ENCODE measurements around the gene PTPRN2. TPM values are rescaled to one million over a fixed set of nuclear protein-coding genes. Genes with fewer than 3 reads are reported as not detected.

The PTPRN2 gene
- total RNA-seq, 1 experiment from 2014 or later: 0.11 TPM

DNA sequence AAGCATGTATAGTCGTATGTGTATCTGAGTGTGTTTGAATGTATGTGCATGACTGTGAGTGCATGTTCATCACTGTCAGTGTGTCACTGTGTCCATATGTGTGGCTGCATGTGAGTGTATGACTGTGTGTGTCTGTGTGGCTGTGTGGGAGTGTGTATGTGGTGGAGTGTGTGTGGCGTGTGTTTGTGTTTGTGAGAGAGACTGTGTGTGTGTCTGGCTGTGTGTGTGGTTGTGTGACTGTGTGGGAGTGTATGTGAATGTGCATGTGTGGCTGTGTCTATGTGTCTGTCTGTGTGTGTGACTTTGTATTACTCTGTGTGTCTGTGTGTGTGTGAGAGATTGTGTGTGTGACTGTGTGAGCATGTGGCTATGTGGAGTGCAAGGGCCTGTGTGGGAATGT, 748.4 kb downstream of the PTPRN2 start:
- intact Hi-C loops (cut with micrococcal nuclease; ENCODE audit: unreplicated experiment): no loop called here
- no peak for TF ChIP-seq EZH2 (IDR thresholded peaks at IDR 0.05; ENCODE audit: borderline replicate concordance, low read depth, low read length, poor library complexity, severe bottlenecking)
- Histone ChIP-seq H3K9me3 (ENCODE audit: low read depth, low read length, poor library complexity, severe bottlenecking) (peaks cover 18% of the 10 kb centered on the region), H3K27me3 (replicated peaks; ENCODE audit: insufficient read depth, low read depth, low read length, poor library complexity) (peaks cover 26% of the 10 kb centered on the region), H3K36me3 (ENCODE audit: insufficient read depth, low read length, poor library complexity, severe bottlenecking) (no peaks in the 10 kb centered on the region), H3K27ac (ENCODE audit: low read depth, low read length, poor library complexity, severe bottlenecking) (no peak overlapping the region), H3K4me1 (ENCODE audit: insufficient read depth, low read length, poor library complexity, severe bottlenecking) (no peaks in the 10 kb centered on the region), H3K4me3 (ENCODE audit: low read depth, low read length, poor library complexity, severe bottlenecking) (no peak overlapping the region)
- CTCF ChIA-PET: no interaction called here
- DNase-seq (ENCODE audit: low spot score): no peak
- POLR2A ChIA-PET (ENCODE audit: low non-redundant PET): no interaction called here
- BruUV-seq (replicated peaks): no TSS peak

DNA sequence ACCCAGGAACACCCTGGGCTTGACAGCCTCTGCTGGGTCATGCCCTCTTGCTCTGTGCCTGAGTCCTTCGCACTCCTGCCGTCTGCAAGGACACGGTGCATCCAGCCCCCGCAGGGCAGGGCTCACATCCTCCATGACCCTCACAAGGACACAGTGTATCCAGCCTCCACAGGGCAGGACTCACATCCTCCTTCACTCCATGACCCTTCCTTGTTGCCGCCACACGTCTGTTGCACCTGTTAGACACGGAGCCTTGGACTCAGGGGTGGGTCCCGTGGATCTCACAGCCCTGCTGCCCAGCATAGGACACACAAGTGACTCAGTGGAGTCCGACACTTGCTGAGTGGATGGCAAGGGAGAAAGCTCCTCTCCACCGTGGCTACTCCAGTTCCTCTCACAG, 750.1 kb downstream of the PTPRN2 start:
- Histone ChIP-seq H3K4me1 (ENCODE audit: insufficient read depth, low read length, poor library complexity, severe bottlenecking) (no peaks in the 10 kb centered on the region), H3K27ac (ENCODE audit: low read depth, low read length, poor library complexity, severe bottlenecking) (no peak overlapping the region), H3K4me3 (ENCODE audit: low read depth, low read length, poor library complexity, severe bottlenecking) (no peak overlapping the region), H3K27me3 (replicated peaks; ENCODE audit: insufficient read depth, low read depth, low read length, poor library complexity) (peaks cover 12% of the 10 kb centered on the region), H3K36me3 (ENCODE audit: insufficient read depth, low read length, poor library complexity, severe bottlenecking) (no peaks in the 10 kb centered on the region), H3K9me3 (ENCODE audit: low read depth, low read length, poor library complexity, severe bottlenecking) (peaks cover 18% of the 10 kb centered on the region)
- DNase-seq (ENCODE audit: low spot score): no peak
- POLR2A ChIA-PET (ENCODE audit: low non-redundant PET): no interaction called here
- CTCF ChIA-PET: no interaction called here
- TF ChIP-seq EZH2 (IDR thresholded peaks at IDR 0.05; ENCODE audit: borderline replicate concordance, low read depth, low read length, poor library complexity, severe bottlenecking): no peak
- TF ChIP-seq, protein P1, sequence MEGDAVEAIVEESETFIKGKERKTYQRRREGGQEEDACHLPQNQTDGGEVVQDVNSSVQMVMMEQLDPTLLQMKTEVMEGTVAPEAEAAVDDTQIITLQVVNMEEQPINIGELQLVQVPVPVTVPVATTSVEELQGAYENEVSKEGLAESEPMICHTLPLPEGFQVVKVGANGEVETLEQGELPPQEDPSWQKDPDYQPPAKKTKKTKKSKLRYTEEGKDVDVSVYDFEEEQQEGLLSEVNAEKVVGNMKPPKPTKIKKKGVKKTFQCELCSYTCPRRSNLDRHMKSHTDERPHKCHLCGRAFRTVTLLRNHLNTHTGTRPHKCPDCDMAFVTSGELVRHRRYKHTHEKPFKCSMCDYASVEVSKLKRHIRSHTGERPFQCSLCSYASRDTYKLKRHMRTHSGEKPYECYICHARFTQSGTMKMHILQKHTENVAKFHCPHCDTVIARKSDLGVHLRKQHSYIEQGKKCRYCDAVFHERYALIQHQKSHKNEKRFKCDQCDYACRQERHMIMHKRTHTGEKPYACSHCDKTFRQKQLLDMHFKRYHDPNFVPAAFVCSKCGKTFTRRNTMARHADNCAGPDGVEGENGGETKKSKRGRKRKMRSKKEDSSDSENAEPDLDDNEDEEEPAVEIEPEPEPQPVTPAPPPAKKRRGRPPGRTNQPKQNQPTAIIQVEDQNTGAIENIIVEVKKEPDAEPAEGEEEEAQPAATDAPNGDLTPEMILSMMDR (conservative IDR thresholded peaks at IDR 0.05; ENCODE audit: low read depth, low read length): no peak
- BruUV-seq (replicated peaks): no TSS peak
- intact Hi-C loops (cut with micrococcal nuclease; ENCODE audit: unreplicated experiment): no loop called here

GRCh38 chr7:157837047-157837446, 750.6 kb downstream of the PTPRN2 start:
- H3K27ac ChIP-seq (ENCODE audit: low read depth, low read length, poor library complexity, severe bottlenecking): no peak overlapping the region
- H3K4me3 ChIP-seq (ENCODE audit: low read depth, low read length, poor library complexity, severe bottlenecking): no peak overlapping the region
- BruUV-seq (replicated peaks): no TSS peak
- CTCF ChIA-PET: no interaction called here
- intact Hi-C loops (cut with micrococcal nuclease; ENCODE audit: unreplicated experiment): no loop called here
- POLR2A ChIA-PET (ENCODE audit: low non-redundant PET): no interaction called here
- peaks cover 14% of the 10 kb centered on the region for H3K27me3 ChIP-seq (replicated peaks; ENCODE audit: insufficient read depth, low read depth, low read length, poor library complexity)
- TF ChIP-seq, protein P1 (conservative IDR thresholded peaks at IDR 0.05; ENCODE audit: low read depth, low read length): no peak
- TF ChIP-seq EZH2 (IDR thresholded peaks at IDR 0.05; ENCODE audit: borderline replicate concordance, low read depth, low read length, poor library complexity, severe bottlenecking): no peak
- DNase-seq (ENCODE audit: low spot score): no peak
- peaks cover 18% of the 10 kb centered on the region for H3K9me3 ChIP-seq (ENCODE audit: low read depth, low read length, poor library complexity, severe bottlenecking)
- H3K36me3 ChIP-seq (ENCODE audit: insufficient read depth, low read length, poor library complexity, severe bottlenecking): no peaks in the 10 kb centered on the region
- H3K4me1 ChIP-seq (ENCODE audit: insufficient read depth, low read length, poor library complexity, severe bottlenecking): no peaks in the 10 kb centered on the region

- ChIA-PET POLR2A (ENCODE audit: low non-redundant PET) (no interaction called here), CTCF (no interaction called here)
- Histone ChIP-seq H3K27me3 (replicated peaks; ENCODE audit: insufficient read depth, low read depth, low read length, poor library complexity) (peaks cover 7% of the 10 kb centered on the region), H3K4me3 (ENCODE audit: low read depth, low read length, poor library complexity, severe bottlenecking) (no peak overlapping the region), H3K36me3 (ENCODE audit: insufficient read depth, low read length, poor library complexity, severe bottlenecking) (no peaks in the 10 kb centered on the region), H3K4me1 (ENCODE audit: insufficient read depth, low read length, poor library complexity, severe bottlenecking) (no peaks in the 10 kb centered on the region), H3K27ac (ENCODE audit: low read depth, low read length, poor library complexity, severe bottlenecking) (no peak overlapping the region), H3K9me3 (ENCODE audit: low read depth, low read length, poor library complexity, severe bottlenecking) (peaks cover 6% of the 10 kb centered on the region)
- BruUV-seq (replicated peaks): no TSS peak
- DNase-seq (ENCODE audit: low spot score): no peak
- TF ChIP-seq, protein P1 (conservative IDR thresholded peaks at IDR 0.05; ENCODE audit: low read depth, low read length): no peak
- no peak for TF ChIP-seq EZH2 (IDR thresholded peaks at IDR 0.05; ENCODE audit: borderline replicate concordance, low read depth, low read length, poor library complexity, severe bottlenecking)
- intact Hi-C loops (cut with micrococcal nuclease; ENCODE audit: unreplicated experiment): no loop called here
These were observed 753.0 kb downstream of the PTPRN2 start for GRCh38 chr7:157834501-157835163.

Data from A673 (cell line).